Heart right ventricle (tissue), 16 donors: Measurements from ENCODE around the gene FHIT. TPM values are rescaled to one million over a fixed set of nuclear protein-coding genes. Genes with fewer than 3 reads are reported as not detected.

Experiments
- ATAC-seq, 8 donors: fragments of 200-7000 bp; cut with Tn5 transposase; one replicate each; pipeline ENCODE4 v1.9.1; 2020; ENCODE audit warnings: mild to moderate bottlenecking in 8 of 8, moderate library complexity in 8 of 8, moderate number of reproducible peaks in 1 of 8
- DNase-seq, 2 donors: peaks; one replicate each; pipeline ENCODE4 v3.0.0-alpha.2; 2020
- H3K27ac ChIP-seq, 10 donors: fragments of 200-600 bp; sonication (generic) in 2 of 10; one replicate each; pipeline versions ENCODE4 v1.5.0 to v1.8.0; 2020 to 2022; ENCODE audit warnings: mild to moderate bottlenecking in 3 of 10
- H3K27me3 ChIP-seq, 7 donors: fragments of 200-600 bp; one replicate each; pipeline ENCODE4 v1.8.0; 2021 to 2022; ENCODE audit warnings: mild to moderate bottlenecking in 2 of 7
- H3K36me3 ChIP-seq, 9 donors: fragments of 200-600 bp; sonication (generic) in 1 of 9; one replicate each; pipeline versions ENCODE4 v1.5.0 to v1.8.0; 2020 to 2022; ENCODE audit warnings: mild to moderate bottlenecking in 2 of 9
- H3K4me1 ChIP-seq, 9 donors: fragments of 200-600 bp; sonication (generic) in 1 of 9; one replicate each; pipeline versions ENCODE4 v1.5.0 to v1.8.0; 2020 to 2022; ENCODE audit warnings: mild to moderate bottlenecking in 4 of 9
- H3K4me3 ChIP-seq, 10 donors: fragments of 200-600 bp; sonication (generic) in 2 of 10; one replicate each; pipeline versions ENCODE4 v1.5.0 to v1.8.0; 2020 to 2022; ENCODE audit warnings: mild to moderate bottlenecking in 7 of 10, moderate library complexity in 2 of 10
- H3K9me3 ChIP-seq, 11 donors: fragments of 200-600 bp in 10 of 11; sonication (generic) in 2 of 11; one replicate each; pipeline versions ENCODE4 v1.5.0 to v1.8.0; 2013 to 2022; ENCODE audit warnings: mild to moderate bottlenecking in 2 of 11, control low read depth in 1 of 11, moderate library complexity in 1 of 11
- CTCF ChIP-seq, 9 donors: fragments of 200-600 bp; sonication (generic) in 2 of 9; IDR thresholded peaks; one replicate each; pipeline versions ENCODE4 v1.5.0 to v1.8.0; 2021 to 2022; ENCODE audit warnings: antibody characterized with exemption in 9 of 9, mild to moderate bottlenecking in 5 of 9, moderate library complexity in 1 of 9
- WGBS, 2 donors: extraction: QIAGEN DNeasy Blood & Tissue Kit; methylation state at CpG; one replicate each; pipeline ENCODE4 v1.1.7; 2013; ENCODE audit warnings: inconsistent platforms in 1 of 2; 5-methylcytosine and 5-hydroxymethylcytosine counted together
- intact Hi-C, 10 donors: fragments of 100-400 bp; cut with DNase I; formaldehyde crosslinking; loops; one replicate each; pipeline versions ENCODE4 v1.11.1 to v1.14.2; 2022
- polyA plus RNA-seq, 2 donors: library from polyadenylated mRNA; stranded (reverse); fragments of 200-250 nt; gene quantifications; one replicate each; pipeline ENCODE4 v1.2.3, GENCODE V29; 2013
- total RNA-seq, 10 donors: library from RNA; stranded (reverse); fragmentation: NEBNext Ultra II Directional in 3 of 10; extraction: Animal tissue kit (Norgen Biotek cat#: 25700) in 3 of 10; gene quantifications; one replicate each; pipeline versions ENCODE4 v1.2.1 to v1.2.4, GENCODE V29; 2021 to 2023
- donor health status: Arrhythmogenic right ventricular cardiomyopathy.
- donor health status: ischemic (EF 13 %, LVEDD 7.1; RV severe dilation, severe dysfunction).
- donor health status: healthy with polysubstance abuse.
- donor health status: DM: no; HTN: yes; CAD: no.
- donor health status: DM: no; HTN: no; CAD: no.
- donor health status: ischemic (EF 25% LVEDD 6.9; RV normal size, moderate dysfunction).
- donor health status: ischemic (EF 25% LVEDD 5.7; RV mildly dilated, moderate dysfunction).
- donor health status: healthy.
- donor health status: DM: yes; HTN: yes; CAD: no.
- donor health status: Ischemic cardiomyopathy.
- donor health status: ischemic (EF 35%, LVEDD 5.7; RV mildly dilated, moderate dysfunction).
- donor health status: nonischemic (EF 11% LVEDD 7.7; RV severe dilation, severe dysfunction).
- donor health status: DM: yes; HTN: yes; CAD: no.
- donor health status: PGD.
- donor health status: ischemic (EF 29% LVEDD 5.4; RV normal size, mild dysfunction).
- donor health status: nonischemic (EF 23%, LVEDD 6.1; RV moderate dilation, normal function).

FHIT gene
- total and polyA plus RNA-seq, 12 donors = 4.7 to 25.5 (median 18.3) TPM

GRCh38 chr3:60402931-60403330 is 848.3 kb downstream of the FHIT start:
- DNase-seq (no peak), ATAC-seq (no peak)
- Histone ChIP-seq H3K27me3 (no peaks in the 10 kb centered on the region), H3K27ac (no peak overlapping the region), H3K9me3 (peaks cover 0 to 7% (median 0%) of the 10 kb centered on the region in 11 donors), H3K4me1 (peaks cover 0 to 11% (median 6%) of the 10 kb centered on the region in 9 donors), H3K4me3 (no peak overlapping the region), H3K36me3 (no peaks in the 10 kb centered on the region)
- WGBS, 2 donors = 87 to 95% methylated on average over 2 of the region's 2 CpGs
- TF ChIP-seq CTCF (IDR thresholded peaks at IDR 0.05) = no peak
- intact Hi-C loops = no loop called here

- DNase-seq = no peak
- Histone ChIP-seq H3K9me3 (peaks cover 0 to 7% (median 0%) of the 10 kb centered on the region in 11 donors), H3K27ac (no peak overlapping the region), H3K4me3 (no peak overlapping the region), H3K27me3 (no peaks in the 10 kb centered on the region), H3K36me3 (no peaks in the 10 kb centered on the region), H3K4me1 (peaks cover 0 to 11% (median 6%) of the 10 kb centered on the region in 9 donors)
- 58 to 62% methylated on average over 7 of the region's 7 CpGs for WGBS, 2 donors
- no peak for TF ChIP-seq CTCF (IDR thresholded peaks at IDR 0.05)
- intact Hi-C loops = no loop called here
- peak in 7 of 8 donors; percentile 23 to 79 (median 64) for ATAC-seq
Measured at GRCh38 chr3:60399861-60400845, 851.1 kb downstream of the FHIT start.

DNA sequence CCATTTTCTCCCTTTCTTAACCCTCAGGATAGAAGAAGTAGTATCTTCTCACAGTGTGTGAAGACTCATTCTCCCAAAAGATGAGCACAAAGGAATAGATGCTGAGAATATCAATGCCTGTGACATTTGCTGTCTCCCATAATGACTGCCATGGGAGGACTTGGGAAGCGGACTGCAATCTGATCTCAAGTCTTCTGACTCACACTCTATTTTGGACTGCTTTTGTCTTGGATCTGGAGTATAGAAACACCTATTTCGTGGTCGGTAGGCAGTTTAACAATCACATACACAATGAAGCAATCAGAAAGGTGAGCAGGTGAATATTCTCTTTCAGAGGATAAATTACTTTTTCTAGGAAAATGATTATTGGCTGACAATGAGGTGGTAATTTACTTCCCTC is 852.0 kb downstream of the FHIT start:
- Histone ChIP-seq H3K9me3 (peaks cover 0 to 4% (median 0%) of the 10 kb centered on the region in 11 donors), H3K27ac (no peak overlapping the region), H3K4me1 (peaks cover 0 to 11% (median 6%) of the 10 kb centered on the region in 9 donors), H3K27me3 (no peaks in the 10 kb centered on the region), H3K4me3 (no peak overlapping the region), H3K36me3 (no peaks in the 10 kb centered on the region)
- intact Hi-C loops = no loop called here
- ATAC-seq (no peak), DNase-seq (no peak)
- TF ChIP-seq CTCF (IDR thresholded peaks at IDR 0.05) = no peak
- 81 to 83% methylated on average over 3 of the region's 3 CpGs for WGBS, 2 donors

GRCh38 chr3:60395173-60395762 is 856.0 kb downstream of the FHIT start:
- no peak for ATAC-seq
- intact Hi-C loops = no loop called here
- WGBS, 2 donors = 82 to 86% methylated on average over 4 of the region's 4 CpGs
- H3K27me3 ChIP-seq = no peaks in the 10 kb centered on the region
- H3K27ac ChIP-seq = no peak overlapping the region
- H3K9me3 ChIP-seq = peaks cover 0 to 4% (median 0%) of the 10 kb centered on the region in 11 donors
- no peaks in the 10 kb centered on the region for H3K36me3 ChIP-seq
- no peak for TF ChIP-seq CTCF (IDR thresholded peaks at IDR 0.05)
- no peak overlapping the region for H3K4me3 ChIP-seq
- peaks cover 0 to 11% (median 5%) of the 10 kb centered on the region in 9 donors for H3K4me1 ChIP-seq
- no peak for DNase-seq
